ENCODE data around the gene HERC3. TPM values are rescaled to one million over a fixed set of nuclear protein-coding genes. Genes with fewer than 3 reads are reported as not detected.

HERC3 gene
- total and polyA plus RNA-seq, 4 donors: 5.1 to 22.1 (median 10.0) TPM

- Histone ChIP-seq H3K4me1 (ENCODE audit: control insufficient read depth in 4 of 4, insufficient read depth in 4 of 4, low read length in 3 of 4) (peaks cover 0 to 13% (median 9%) of the 10 kb centered on the region in 4 donors), H3K9me3 (ENCODE audit: control insufficient read depth in 4 of 4, low read length in 3 of 4) (no peaks in the 10 kb centered on the region), H3K27me3 (ENCODE audit: control insufficient read depth in 4 of 4, insufficient read depth in 4 of 4, low read length in 3 of 4) (no peaks in the 10 kb centered on the region), H3K27ac (ENCODE audit: low read depth in 1 of 2, low read length in 2 of 2) (no peak overlapping the region), H3K9ac (ENCODE audit: low read depth in 1 of 2, low read length in 2 of 2) (no peak overlapping the region), H3K4me3 (ENCODE audit: low read depth in 1 of 3, low read length in 3 of 3) (no peak overlapping the region), H3K36me3 (ENCODE audit: control insufficient read depth in 4 of 4, insufficient read depth in 3 of 4, low read depth in 1 of 4, low read length in 3 of 4) (peaks cover 0 to 21% (median 9%) of the 10 kb centered on the region in 4 donors)
- no peak for TF ChIP-seq YY1 (IDR thresholded peaks at IDR 0.05)
- TF ChIP-seq HNF4G (IDR thresholded peaks at IDR 0.05): no peak
- TF ChIP-seq HNF4A (conservative IDR thresholded peaks at IDR 0.05): no peak
- TF ChIP-seq TAF1 (conservative IDR thresholded peaks at IDR 0.05): no peak
- no peak for TF ChIP-seq SP1 (IDR thresholded peaks at IDR 0.05)
- no peak for TF ChIP-seq RAD21 (IDR thresholded peaks at IDR 0.05)
- TF ChIP-seq RXRA (IDR thresholded peaks at IDR 0.05): no peak
- TF ChIP-seq JUND (IDR thresholded peaks at IDR 0.05): no peak
- TF ChIP-seq REST (IDR thresholded peaks at IDR 0.05): no peak
- DNase-seq (ENCODE audit: low spot score): no peak
- 92% methylated on average over 3 of the region's 3 CpGs for WGBS
Measured at GRCh38 chr4:88655226-88655625, 62.9 kb downstream of the HERC3 start.

- no peak for DNase-seq (ENCODE audit: low spot score)
- peak overlapping the region in 1 of 2 donors; percentile 1 for H3K27ac ChIP-seq (ENCODE audit: low read depth in 1 of 2, low read length in 2 of 2)
- peak; percentile 89 to 91 for TF ChIP-seq RAD21 (IDR thresholded peaks at IDR 0.05)
- TF ChIP-seq MAX (IDR thresholded peaks at IDR 0.05): no peak
- TF ChIP-seq GABPA (IDR thresholded peaks at IDR 0.05 in 1 of 2, conservative IDR thresholded peaks at IDR 0.05 in 1 of 2): no peak
- no peak for TF ChIP-seq RXRA (IDR thresholded peaks at IDR 0.05)
- no peak for TF ChIP-seq TAF1 (conservative IDR thresholded peaks at IDR 0.05)
- TF ChIP-seq REST (IDR thresholded peaks at IDR 0.05): peak; percentile 94
- no peak for TF ChIP-seq ATF3 (IDR thresholded peaks at IDR 0.05)
- TF ChIP-seq FOXA1 (IDR thresholded peaks at IDR 0.05): no peak
- no peak for TF ChIP-seq NR2F2 (IDR thresholded peaks at IDR 0.05)
- TF ChIP-seq HNF4G (IDR thresholded peaks at IDR 0.05): no peak
- no peak for TF ChIP-seq SP1 (IDR thresholded peaks at IDR 0.05)
- peak; percentile 6 to 32 for TF ChIP-seq HNF4A (conservative IDR thresholded peaks at IDR 0.05)
- TF ChIP-seq CTCF (IDR thresholded peaks at IDR 0.05; ENCODE audit: low read depth, low read length, missing input control): peak; percentile 89
- peak in 1 of 2 donors; percentile 36 for TF ChIP-seq JUND (IDR thresholded peaks at IDR 0.05)
- TF ChIP-seq FOXA2 (IDR thresholded peaks at IDR 0.05): no peak
- no peak for TF ChIP-seq YY1 (IDR thresholded peaks at IDR 0.05)
- TF ChIP-seq ZBTB33 (IDR thresholded peaks at IDR 0.05): no peak
- no peak for TF ChIP-seq EGR1 (IDR thresholded peaks at IDR 0.05; ENCODE audit: low read depth in 2 of 2)
- 41% methylated on average over 4 of the region's 4 CpGs for WGBS
- H3K4me3 ChIP-seq (ENCODE audit: low read depth in 1 of 3, low read length in 3 of 3): no peak overlapping the region
- H3K36me3 ChIP-seq (ENCODE audit: control insufficient read depth in 4 of 4, insufficient read depth in 3 of 4, low read depth in 1 of 4, low read length in 3 of 4): peaks cover 3 to 16% (median 7%) of the 10 kb centered on the region in 4 donors
- H3K27me3 ChIP-seq (ENCODE audit: control insufficient read depth in 4 of 4, insufficient read depth in 4 of 4, low read length in 3 of 4): no peaks in the 10 kb centered on the region
- H3K4me1 ChIP-seq (ENCODE audit: control insufficient read depth in 4 of 4, insufficient read depth in 4 of 4, low read length in 3 of 4): peaks cover 0 to 20% (median 18%) of the 10 kb centered on the region in 4 donors
- no peaks in the 10 kb centered on the region for H3K9me3 ChIP-seq (ENCODE audit: control insufficient read depth in 4 of 4, low read length in 3 of 4)
- H3K9ac ChIP-seq (ENCODE audit: low read depth in 1 of 2, low read length in 2 of 2): no peak overlapping the region
Measured at GRCh38 chr4:88659055-88659889, 67.0 kb downstream of the HERC3 start.

Measured in liver (tissue), 9 donors.